Measurements from ENCODE around the gene ALOX12B.
"Not testable (repeated sequence)": the region's sequence is repeated elsewhere in the genome, so short reads cannot be mapped to it uniquely, and the experiment has no call there.

Gene ALOX12B

DNA sequence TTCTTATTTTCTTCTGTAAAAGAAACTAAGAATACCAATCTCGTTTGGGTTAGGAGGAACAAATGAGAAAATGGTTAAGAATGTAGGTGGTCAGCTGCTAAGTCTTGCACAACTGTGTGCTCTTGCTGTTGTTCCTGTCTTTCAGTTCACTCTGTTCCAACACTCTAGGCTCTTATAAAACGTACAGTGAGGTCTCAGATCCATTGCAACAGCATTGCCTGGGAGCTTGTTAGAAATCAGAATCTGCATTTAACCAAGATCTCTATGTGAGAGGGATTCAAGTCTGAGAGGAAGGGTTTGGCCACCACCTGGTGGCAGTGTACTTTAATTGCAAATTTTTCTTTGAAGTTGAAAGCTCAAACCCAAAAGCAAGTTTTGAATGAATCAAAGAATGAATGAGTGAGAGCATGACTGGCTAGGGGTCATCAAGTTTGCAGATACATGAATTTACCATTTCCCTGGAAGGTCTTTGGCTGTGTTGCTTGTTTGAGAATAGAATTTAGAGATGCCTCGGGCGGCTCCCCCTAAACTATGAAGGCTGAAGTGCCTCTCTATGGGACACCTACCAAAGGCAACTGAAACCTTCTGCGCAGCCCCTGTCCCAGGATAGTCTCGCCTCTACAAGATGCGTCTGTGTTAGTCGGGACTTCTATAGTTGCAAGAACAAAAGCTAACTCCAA is 46.1 kb downstream of the ALOX12B start:
- peak; percentile 91 for DNase-seq

- no peak for DNase-seq
Measured at GRCh38 chr17:8039611-8040168, 47.8 kb downstream of the ALOX12B start.

- DNase-seq, result no peak
Measured at GRCh38 chr17:8038954-8039610, 48.4 kb downstream of the ALOX12B start, which contains the start of gene ALOX15B. TSS of gene ALOX15B (plus strand) at chr17:8039059. CDS start at chr17:8039156, 97 bp downstream.

DNA sequence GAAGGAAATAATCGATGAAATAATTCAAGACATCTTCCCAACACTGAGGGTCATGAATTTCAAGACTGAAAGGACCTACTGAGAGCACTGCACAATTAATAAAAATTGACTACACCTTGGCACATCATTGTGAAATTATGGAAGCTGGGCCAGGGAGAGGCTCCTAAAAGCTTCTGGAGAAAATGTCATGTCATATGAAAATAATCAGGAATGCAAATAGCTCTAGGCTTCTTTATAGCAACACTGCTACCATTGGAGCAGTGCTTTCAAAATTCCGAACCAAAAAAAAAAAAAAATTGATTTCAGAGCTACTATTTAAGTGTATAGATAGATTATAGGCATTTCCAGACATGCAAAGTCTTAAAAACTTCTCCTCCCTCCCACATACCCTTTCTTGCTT is 55.1 kb downstream of the ALOX12B start:
- DNase-seq, result no peak

GRCh38 chr17:8031950-8032349 is 55.6 kb downstream of the ALOX12B start:
- DNase-seq, result no peak

- DNase-seq, result no peak
Measured at GRCh38 chr17:8031261-8031661, 56.3 kb downstream of the ALOX12B start.

GRCh38 chr17:8029121-8029520 is 58.4 kb downstream of the ALOX12B start:
- DNase-seq, result no peak

DNA sequence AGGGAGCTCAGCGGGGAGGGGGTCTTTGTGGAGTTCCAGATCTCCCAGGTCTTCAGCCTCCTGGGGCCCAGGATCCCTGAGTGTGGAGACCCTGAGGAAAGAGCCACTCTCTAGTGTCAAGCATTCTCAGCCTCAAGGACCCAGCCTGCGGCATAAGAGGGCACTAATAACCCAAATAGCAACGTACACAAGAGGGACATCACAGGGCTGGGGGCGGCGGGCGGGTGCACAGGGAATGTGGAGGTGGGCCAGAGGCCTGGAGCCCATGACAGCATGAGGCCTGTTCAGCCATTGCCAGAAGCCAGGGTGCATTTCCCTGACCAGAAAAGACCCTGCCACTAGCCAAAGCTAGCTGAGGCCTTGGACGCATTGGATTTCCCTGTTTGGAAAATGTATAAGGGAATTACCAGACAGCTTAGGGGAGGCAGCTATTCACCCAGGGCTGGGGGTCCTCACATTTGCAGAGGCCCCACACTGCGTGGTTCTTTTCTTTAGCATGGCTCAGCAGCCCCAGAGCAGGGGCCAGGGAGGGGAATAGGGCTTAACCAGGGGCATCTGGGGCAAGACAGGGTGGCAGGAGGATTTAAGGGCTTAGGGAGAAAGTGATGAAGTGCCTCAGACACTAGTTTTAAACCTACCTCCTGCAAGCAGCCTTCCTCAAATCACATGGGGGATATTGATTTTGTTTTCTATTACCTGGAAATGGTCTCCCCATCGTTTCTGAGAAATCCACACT is 62.2 kb downstream of the ALOX12B start:
- peak; percentile 77 for DNase-seq

- not testable (repeated sequence) for DNase-seq
Measured at GRCh38 chr17:8024161-8024560, 63.4 kb downstream of the ALOX12B start.

Data from NCI-H82 (cell line).